ENCODE data around the gene CEP164. TPM values are rescaled to one million over a fixed set of nuclear protein-coding genes. Genes with fewer than 3 reads are reported as not detected.

The CEP164 gene
- total and polyA plus RNA-seq, 10 of the 15 experiments (the other 5 are each of a cell fraction or from before 2014, with no cell fraction given) = 4.2 to 31.2 (median 20.2) TPM

- 45% methylated on average over 14 of the region's 14 CpGs for WGBS (ENCODE audit: insufficient coverage, insufficient replicate concordance, low lambda C conversion rate, missing lambda C conversion rate)
- ATAC-seq (peak; percentile 34; the same call in 2 of the 3 replicates), FAIRE-seq (no peak), DNase-seq (ENCODE audit: low read depth, low spot score) (no peak)
- peaks cover 10 to 22% of the 10 kb centered on the region in 2 experiments for H3K27me3 ChIP-seq (replicated peaks in 1 of 2; ENCODE audit: control insufficient read depth in 2 of 2, insufficient read depth in 2 of 2, low read length in 1 of 2)
- no peak overlapping the region for H2AFZ ChIP-seq (ENCODE audit: control insufficient read depth, low read depth, low read length)
- in situ Hi-C loops (cut with MboI) = no loop called here
- ChIA-PET CTCF (no interaction called here), RAD21 (ENCODE audit: unreplicated experiment) (no interaction called here), POLR2A (interaction anchor here (0.6 kb wide), 1 partner anchor 193 kb away, joined by 5 read pairs; no protein-coding TSS in a partner anchor), SMC1A (ENCODE audit: uncharacterized antibody, unreplicated experiment) (interaction anchor here (0.6 kb wide), 1 partner anchor 84 kb away, joined by 3 read pairs; no protein-coding TSS in a partner anchor)
- H3K9me3 ChIP-seq (replicated peaks; ENCODE audit: control insufficient read depth, insufficient read depth, low read length) = no peaks in the 10 kb centered on the region
- intact Hi-C loops (cut with micrococcal nuclease; ENCODE audit: unreplicated experiment) = no loop called here
- H3K9ac ChIP-seq (ENCODE audit: control insufficient read depth, insufficient read depth, low read length) = no peak overlapping the region
- H3K36me3 ChIP-seq (ENCODE audit: control insufficient read depth in 2 of 2, insufficient read depth in 2 of 2, low read length in 1 of 2) = no peaks in the 10 kb centered on the region; a peak in 1 of 4 replicates
- no peaks in the 10 kb centered on the region for H3K79me2 ChIP-seq (ENCODE audit: control insufficient read depth, insufficient read depth, low read length)
- BruUV-seq (replicated peaks) = no TSS peak
- TF ChIP-seq MTA3 (IDR thresholded peaks at IDR 0.05; ENCODE audit: borderline replicate concordance, low read length) = no peak
- no peak for TF ChIP-seq TBL1XR1 (IDR thresholded peaks at IDR 0.05; ENCODE audit: low read depth, low read length)
- TF ChIP-seq HDAC2 (IDR thresholded peaks at IDR 0.05) = no peak
- no peak for TF ChIP-seq EED (IDR thresholded peaks at IDR 0.05; ENCODE audit: low read depth)
- no peak for TF ChIP-seq TCF7 (IDR thresholded peaks at IDR 0.05; ENCODE audit: borderline replicate concordance)
- no peak overlapping the region for H3K27ac ChIP-seq (ENCODE audit: control insufficient read depth, insufficient read depth)
- H3K4me3 ChIP-seq = no peak overlapping the region
- peaks cover 3% of the 10 kb centered on the region for H3K4me1 ChIP-seq (ENCODE audit: control insufficient read depth, insufficient read depth, low read length)
- no peak overlapping the region for H3K4me2 ChIP-seq (ENCODE audit: control insufficient read depth, insufficient read depth)
- H4K20me1 ChIP-seq (ENCODE audit: control insufficient read depth, insufficient read depth) = no peaks in the 10 kb centered on the region
Measured at GRCh38 chr11:117313828-117314768, 13.6 kb upstream of the CEP164 start.

DNA sequence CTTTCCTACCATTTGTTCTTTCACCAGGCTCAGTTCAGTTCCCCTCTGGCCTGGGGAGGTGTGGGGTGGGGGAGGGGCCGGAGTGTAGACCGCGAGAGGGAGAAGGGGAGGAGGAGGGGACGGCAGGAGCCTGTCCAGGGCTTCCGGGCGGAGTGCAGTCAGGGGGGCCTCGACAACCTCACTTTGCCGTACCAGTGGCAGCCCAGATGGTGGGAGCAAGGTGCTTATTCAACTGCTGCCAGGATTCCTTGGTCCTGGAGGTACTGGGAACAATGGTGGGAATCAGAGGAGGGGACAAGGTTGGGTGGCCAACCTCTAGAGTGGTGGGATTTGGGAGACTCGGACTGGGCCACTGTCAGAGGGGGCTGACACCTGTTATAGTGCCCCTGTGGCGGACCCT lies 12.8 kb upstream of the CEP164 start:
- H3K79me2 ChIP-seq (ENCODE audit: control insufficient read depth, insufficient read depth, low read length) = no peaks in the 10 kb centered on the region
- ATAC-seq (peak; percentile 13; the same call in 1 of the 3 replicates), DNase-seq (ENCODE audit: low read depth, low spot score) (no peak), FAIRE-seq (no peak)
- TF ChIP-seq SREBF2 (IDR thresholded peaks at IDR 0.05; ENCODE audit: low read length) (no peak), KLF5 (IDR thresholded peaks at IDR 0.05; ENCODE audit: partially characterized antibody) (no peak), PAX8 (IDR thresholded peaks at IDR 0.05) (no peak), POLR2A (IDR thresholded peaks at IDR 0.05; ENCODE audit: low read depth, low read length) (no peak), ETV6 (conservative IDR thresholded peaks at IDR 0.05 in 1 of 2, IDR thresholded peaks at IDR 0.05 in 1 of 2; ENCODE audit: borderline replicate concordance in 1 of 2, low read depth in 1 of 2) (no peak), SIN3A (IDR thresholded peaks at IDR 0.05; ENCODE audit: low read depth, low read length) (no peak), TCF12 (IDR thresholded peaks at IDR 0.05; ENCODE audit: low read depth, low read length) (no peak)
- WGBS (ENCODE audit: insufficient coverage, insufficient replicate concordance, low lambda C conversion rate, missing lambda C conversion rate) = 38% methylated on average over 7 of the region's 10 CpGs
- ChIA-PET RAD21 (ENCODE audit: unreplicated experiment) (interaction anchor here (1.3 kb wide), 1 partner anchor 83 kb away, joined by 3 read pairs; the partner anchor contains the start of gene PCSK7), CTCF (no interaction called here), SMC1A (ENCODE audit: uncharacterized antibody, unreplicated experiment) (no interaction called here), POLR2A (interaction anchor here (0.6 kb wide), 2 partner anchors 100 to 192 kb away, joined by 4 to 5 read pairs; no protein-coding TSS in a partner anchor)
- no peak overlapping the region for H3K4me2 ChIP-seq (ENCODE audit: control insufficient read depth, insufficient read depth)
- H3K27ac ChIP-seq (ENCODE audit: control insufficient read depth, insufficient read depth) = no peak overlapping the region
- H3K4me1 ChIP-seq (ENCODE audit: control insufficient read depth, insufficient read depth, low read length) = peaks cover 3% of the 10 kb centered on the region
- H3K36me3 ChIP-seq (ENCODE audit: control insufficient read depth in 2 of 2, insufficient read depth in 2 of 2, low read length in 1 of 2) = no peaks in the 10 kb centered on the region; a peak in 1 of 4 replicates
- intact Hi-C loops (cut with micrococcal nuclease; ENCODE audit: unreplicated experiment) (no loop called here), in situ Hi-C loops (cut with MboI) (no loop called here)
- no peak overlapping the region for H3K4me3 ChIP-seq
- no peak overlapping the region for H3K9ac ChIP-seq (ENCODE audit: control insufficient read depth, insufficient read depth, low read length)
- BruUV-seq (replicated peaks) = no TSS peak
- H3K9me3 ChIP-seq (replicated peaks; ENCODE audit: control insufficient read depth, insufficient read depth, low read length) = no peaks in the 10 kb centered on the region
- H3K27me3 ChIP-seq (replicated peaks in 1 of 2; ENCODE audit: control insufficient read depth in 2 of 2, insufficient read depth in 2 of 2, low read length in 1 of 2) = peaks cover 10 to 22% of the 10 kb centered on the region in 2 experiments
- no peaks in the 10 kb centered on the region for H4K20me1 ChIP-seq (ENCODE audit: control insufficient read depth, insufficient read depth)
- H2AFZ ChIP-seq (ENCODE audit: control insufficient read depth, low read depth, low read length) = no peak overlapping the region

Measured in GM12878 (cell line).